Transverse colon (tissue), 4 donors: Measurements from ENCODE around the gene PLEKHA6. TPM values are rescaled to one million over a fixed set of nuclear protein-coding genes. Genes with fewer than 3 reads are reported as not detected.

Source experiments
- DNase-seq: peaks from one replicate; pipeline ENCODE4 v3.0.0-alpha.2; 2019
- H3K27ac ChIP-seq, 4 donors: fragments of 200-600 bp; sonication (generic); 2 replicates each; pipeline ENCODE4 v1.5.1; 2016 to 2018; ENCODE audit warnings: inconsistent platforms in 4 of 4
- H3K27me3 ChIP-seq: fragments of 200-600 bp; sonication (generic); 2 replicates; pipeline ENCODE4 v1.5.1; 2017; ENCODE audit warnings: inconsistent platforms
- H3K36me3 ChIP-seq, 4 donors: fragments of 200-600 bp; sonication (generic); 2 replicates each; pipeline ENCODE4 v1.5.1; 2017 to 2019; ENCODE audit warnings: inconsistent platforms in 4 of 4
- H3K4me1 ChIP-seq, 4 donors: fragments of 200-600 bp; sonication (generic); 2 replicates each; pipeline ENCODE4 v1.5.1; 2017 to 2020; ENCODE audit warnings: inconsistent platforms in 4 of 4
- H3K4me3 ChIP-seq, 4 donors: fragments of 200-600 bp; sonication (generic); 1 replicate in 1 of 4; 2 replicates in 3 of 4; pipeline versions ENCODE4 v1.5.1 to v1.6.1; 2017 to 2019; ENCODE audit warnings: inconsistent platforms in 4 of 4
- H3K9me3 ChIP-seq, 2 donors: fragments of 200-600 bp; sonication (generic); 2 replicates each; pipeline ENCODE4 v1.5.1; 2017 to 2019; ENCODE audit warnings: inconsistent platforms in 2 of 2
- CTCF ChIP-seq, 5 experiments: fragments of 200-600 bp in 3 of 5; fragments of 450-650 bp in 2 of 5; sonication (generic) in 3 of 5; IDR thresholded peaks; 1 replicate in 2 of 5; 2 replicates in 3 of 5; pipeline ENCODE4 v1.5.1; 2016 to 2017; ENCODE audit warnings: antibody characterized with exemption in 5 of 5, inconsistent platforms in 3 of 5, mild to moderate bottlenecking in 2 of 5, moderate library complexity in 1 of 5
- EP300 ChIP-seq: sonication (generic); formaldehyde crosslinking; IDR thresholded peaks from one replicate; pipeline ENCODE4 v1.6.1; 2017; ENCODE audit warnings: antibody characterized with exemption, low read depth
- POLR2A ChIP-seq: fragments of 450-650 bp; IDR thresholded peaks from one replicate; pipeline ENCODE4 v1.6.1; 2016; ENCODE audit warnings: antibody characterized with exemption, mild to moderate bottlenecking, moderate library complexity
- POLR2AphosphoS5 ChIP-seq, 3 donors: sonication (generic); formaldehyde crosslinking; IDR thresholded peaks; one replicate each; pipeline ENCODE4 v1.6.1; 2016; ENCODE audit warnings: antibody characterized with exemption in 3 of 3
- WGBS, 2 donors: methylation state at CpG; one replicate each; pipeline ENCODE4 v1.1.5; 2018; ENCODE audit warnings: low coverage in 1 of 2; 5-methylcytosine and 5-hydroxymethylcytosine counted together
- in situ Hi-C, 4 donors: fragments of 200-750 bp; cut with MboI; loops; one replicate each; pipeline versions ENCODE4 v1.15.0 to v1.15.1; 2017; ENCODE audit warnings: low sequenced_read_pairs in 3 of 4, low pct_ligation_motif_present in 1 of 4, low pct_unique_long_range_greater_than_20kb in 1 of 4
- intact Hi-C: fragments of 100-400 bp; cut with DNase I; formaldehyde crosslinking; loops from one replicate; pipeline ENCODE4 v1.15.1; 2023; ENCODE audit warnings: low total_unique reads
- total RNA-seq, 4 donors: library from RNA; depleted of rRNA; stranded (reverse); fragments of >200 nt; gene quantifications; one replicate each; pipeline ENCODE4 v1.1.0, GENCODE V29; 2016

Gene PLEKHA6
- total RNA-seq, 4 donors from 2014 or later = 58.7 to 209 (median 97.9) TPM

GRCh38 chr1:204335533-204335932, 24.2 kb downstream of the PLEKHA6 start:
- Histone ChIP-seq H3K27me3 (no peaks in the 10 kb centered on the region), H3K36me3 (no peaks in the 10 kb centered on the region), H3K9me3 (no peaks in the 10 kb centered on the region), H3K4me1 (peaks cover 27 to 83% (median 55%) of the 10 kb centered on the region in 4 donors), H3K27ac (peak overlapping the region in 3 of 4 donors; percentile 10 to 94 (median 43)), H3K4me3 (no peak overlapping the region)
- no peak for DNase-seq
- TF ChIP-seq POLR2AphosphoS5 (IDR thresholded peaks at IDR 0.05) (no peak), CTCF (IDR thresholded peaks at IDR 0.05) (no peak), POLR2A (no peak), EP300 (no peak)
- 79% methylated on average over 1 of the region's 1 CpG; no CpG with 5 or more reads in 1 of the 2 donors for WGBS, 2 donors
- intact Hi-C loops (no loop called here), in situ Hi-C loops (no loop called here)

GRCh38 chr1:204335085-204335484, 24.6 kb downstream of the PLEKHA6 start:
- intact Hi-C loops (no loop called here), in situ Hi-C loops (no loop called here)
- TF ChIP-seq POLR2AphosphoS5 (IDR thresholded peaks at IDR 0.05) (no peak), CTCF (IDR thresholded peaks at IDR 0.05) (no peak), EP300 (no peak), POLR2A (no peak)
- WGBS, 2 donors = 78 to 100% methylated on average over 1 of the region's 1 CpG
- Histone ChIP-seq H3K9me3 (no peaks in the 10 kb centered on the region), H3K36me3 (no peaks in the 10 kb centered on the region), H3K4me1 (peaks cover 22 to 82% (median 52%) of the 10 kb centered on the region in 4 donors), H3K4me3 (no peak overlapping the region), H3K27ac (peak overlapping the region in 3 of 4 donors; percentile 10 to 94 (median 43)), H3K27me3 (no peaks in the 10 kb centered on the region)
- no peak for DNase-seq

- Histone ChIP-seq H3K27me3 (no peaks in the 10 kb centered on the region), H3K9me3 (no peaks in the 10 kb centered on the region), H3K4me3 (no peak overlapping the region), H3K27ac (peak overlapping the region in 1 of 4 donors; percentile 94), H3K36me3 (no peaks in the 10 kb centered on the region), H3K4me1 (peaks cover 19 to 81% (median 53%) of the 10 kb centered on the region in 4 donors)
- WGBS, 2 donors = 89 to 94% methylated on average over 6 to 7 of the region's 7 CpGs
- no peak for DNase-seq
- in situ Hi-C loops = no loop called here
- intact Hi-C loops = no loop called here
- no peak for TF ChIP-seq EP300
- no peak for TF ChIP-seq POLR2A
- TF ChIP-seq POLR2AphosphoS5 (IDR thresholded peaks at IDR 0.05) = no peak
- TF ChIP-seq CTCF (IDR thresholded peaks at IDR 0.05) = no peak
These were observed 25.3 kb downstream of the PLEKHA6 start for GRCh38 chr1:204334455-204334854.

- intact Hi-C loops (no loop called here), in situ Hi-C loops (no loop called here)
- Histone ChIP-seq H3K4me1 (peaks cover 12 to 81% (median 46%) of the 10 kb centered on the region in 4 donors), H3K27ac (peak overlapping the region; percentile 90 to 94 (median 92)), H3K36me3 (no peaks in the 10 kb centered on the region), H3K27me3 (no peaks in the 10 kb centered on the region), H3K9me3 (no peaks in the 10 kb centered on the region), H3K4me3 (peak overlapping the region in 1 of 4 donors; percentile 59)
- TF ChIP-seq POLR2A (no peak), POLR2AphosphoS5 (IDR thresholded peaks at IDR 0.05) (no peak), CTCF (IDR thresholded peaks at IDR 0.05) (no peak), EP300 (no peak)
- no peak for DNase-seq
- 57 to 65% methylated on average over 1 to 2 of the region's 2 CpGs for WGBS, 2 donors
These were observed 26.3 kb downstream of the PLEKHA6 start for GRCh38 chr1:204333427-204333826.
